T-cell (primary cell): Measurements from ENCODE around the gene RNASET2. TPM values are rescaled to one million over a fixed set of nuclear protein-coding genes. Genes with fewer than 3 reads are reported as not detected.

Source experiments
- ATAC-seq, 4 experiments: fragments of 200-7000 bp in 3 of 4; fragments of 150-1000 bp in 1 of 4; cut with Tn5 transposase; replicated peaks in 1 of 4; 1 replicate in 3 of 4; 2 replicates in 1 of 4; pipeline ENCODE4 v1.10.0; 2021; ENCODE audit warnings: moderate library complexity in 3 of 4, mild to moderate bottlenecking in 2 of 4, moderate number of reproducible peaks in 1 of 4
- CTCF ChIA-PET, 2 donors: fragments of 300-600 bp; sonication (Branson Sonifier 250); formaldehyde crosslinking; loops; one replicate each; lab custom pipeline; 2022; ENCODE audit warnings: antibody characterized with exemption in 2 of 2; lab: Charles Lee
- POLR2A ChIA-PET, 2 donors: fragments of 300-600 bp; sonication (Branson Sonifier 250); formaldehyde crosslinking; loops; one replicate each; lab custom pipeline; 2022; ENCODE audit warnings: antibody characterized with exemption in 2 of 2; lab: Charles Lee
- DNase-seq, 35 experiments: peaks; one replicate each; pipeline versions ENCODE4 v3.0.0 to v3.0.0-alpha.2; 2013 to 2023
- H3K27ac ChIP-seq: one replicate; pipeline ENCODE4 v1.5.1; 2013; ENCODE audit warnings: low read length
- H3K27me3 ChIP-seq, 2 experiments: replicated peaks in 1 of 2; 1 replicate in 1 of 2; 2 replicates in 1 of 2; pipeline versions ENCODE4 v1.6.1 to v1.7.0; 2013; ENCODE audit warnings: low read length in 1 of 2, mixed read lengths in 1 of 2; ENCODE audit not compliant: control insufficient read depth in 2 of 2, insufficient read depth in 2 of 2; ENCODE audit errors: extremely low read depth in 1 of 2
- H3K36me3 ChIP-seq, 2 donors: 1 replicate in 1 of 2; 2 replicates in 1 of 2; pipeline versions ENCODE4 v1.6.1 to v1.7.0; 2013; ENCODE audit warnings: low read length in 1 of 2; ENCODE audit not compliant: control insufficient read depth in 2 of 2, insufficient read depth in 1 of 2; ENCODE audit errors: extremely low read depth in 1 of 2
- H3K4me1 ChIP-seq, 2 experiments: 1 replicate in 1 of 2; 2 replicates in 1 of 2; pipeline versions ENCODE4 v1.6.1 to v1.7.0; 2013; ENCODE audit warnings: low read length in 2 of 2, mixed read lengths in 1 of 2; ENCODE audit not compliant: insufficient read depth in 2 of 2, control insufficient read depth in 1 of 2; ENCODE audit errors: extremely low read depth in 1 of 2
- H3K4me3 ChIP-seq, 2 donors: 1 replicate in 1 of 2; 2 replicates in 1 of 2; pipeline versions ENCODE4 v1.5.1 to v1.7.0; 2013; ENCODE audit warnings: mild to moderate bottlenecking in 2 of 2, low read length in 1 of 2, moderate library complexity in 1 of 2; ENCODE audit not compliant: control insufficient read depth in 1 of 2; ENCODE audit errors: extremely low read depth in 1 of 2
- H3K9me3 ChIP-seq: 2 replicates; pipeline ENCODE4 v1.7.0; 2013
- H3K27ac Mint-ChIP-seq, 2 donors: one replicate each; pipeline ENCODE4 v1.8.0; 2020 to 2021; ENCODE audit warnings: mild to moderate bottlenecking in 2 of 2, mixed read lengths in 2 of 2
- H3K27me3 Mint-ChIP-seq, 2 donors: one replicate each; pipeline ENCODE4 v1.8.0; 2021 to 2022; ENCODE audit warnings: mixed read lengths in 2 of 2
- H3K36me3 Mint-ChIP-seq: one replicate; pipeline ENCODE4 v1.8.0; 2021; ENCODE audit warnings: mixed read lengths
- H3K4me1 Mint-ChIP-seq, 3 donors: one replicate each; pipeline ENCODE4 v1.8.0; 2020 to 2022; ENCODE audit warnings: mixed read lengths in 3 of 3, mild to moderate bottlenecking in 1 of 3
- H3K4me3 Mint-ChIP-seq, 3 donors: one replicate each; pipeline ENCODE4 v1.8.0; 2020 to 2022; ENCODE audit warnings: mild to moderate bottlenecking in 3 of 3, mixed read lengths in 3 of 3, moderate library complexity in 3 of 3
- H3K9me3 Mint-ChIP-seq, 3 donors: one replicate each; pipeline ENCODE4 v1.8.0; 2020 to 2022; ENCODE audit warnings: mixed read lengths in 3 of 3
- WGBS: methylation state at CpG from one replicate; pipeline ENCODE4 v1.1.5; 2013; ENCODE audit warnings: missing lambda C conversion rate; ENCODE audit not compliant: insufficient coverage; 5-methylcytosine and 5-hydroxymethylcytosine counted together
- total RNA-seq, 35 experiments: library from RNA in 6 of 35; stranded (reverse) in 6 of 35; fragments of 120-200 nt in 1 of 35; gene quantifications; one replicate each; pipeline versions ENCODE4 v1.2.1 to v1.2.4 and lab custom pipeline; 2013 to 2026

Gene RNASET2
- total RNA-seq, 5 donors from 2014 or later (not counting 1 experiment from before 2014, with no cell fraction given) = 121 to 275 (median 252) TPM

DNA sequence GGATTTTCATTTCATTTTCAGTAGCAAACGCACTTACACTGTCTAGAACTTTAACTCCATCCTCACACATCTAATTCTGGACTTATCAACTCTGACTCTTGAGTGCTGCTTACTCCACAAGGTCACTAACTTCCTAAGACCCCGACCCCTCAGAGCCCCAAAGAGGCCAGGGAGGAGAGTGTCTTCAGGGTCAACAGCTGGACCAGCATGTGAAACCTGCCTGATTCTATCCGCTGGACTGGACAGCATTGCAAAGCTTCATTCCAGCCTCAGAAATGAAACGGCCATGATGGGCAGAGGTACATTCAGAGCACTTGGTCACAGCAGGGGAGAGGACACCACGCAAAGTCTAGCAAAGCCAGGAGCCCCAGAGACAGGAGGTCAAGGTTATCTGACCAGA lies 9.1 kb downstream of the RNASET2 start:
- Histone ChIP-seq H3K9me3 (no peaks in the 10 kb centered on the region), H3K36me3 (peaks cover 4 to 62% of the 10 kb centered on the region in 2 donors), H3K27ac (peak overlapping the region; percentile 12), H3K27me3 (no peaks in the 10 kb centered on the region), H3K4me3 (no peak overlapping the region), H3K4me1 (peaks cover 17 to 54% of the 10 kb centered on the region in 2 experiments)
- peak overlapping the region in 1 of 2 donors; percentile 59 for H3K27ac Mint-ChIP-seq
- ATAC-seq = no peak
- CTCF ChIA-PET = interaction anchor here in 1 of 2 donors (1.2 kb wide), 1 partner anchor 10 kb away, joined by 4 read pairs; no protein-coding TSS in a partner anchor
- DNase-seq = no peak
- H3K27me3 Mint-ChIP-seq = no peaks in the 10 kb centered on the region
- POLR2A ChIA-PET = interaction anchor here (0.6 kb wide), 3 partner anchors 12 to 186 kb away, joined by 3 to 4 read pairs (median 3); no protein-coding TSS in a partner anchor
- H3K4me3 Mint-ChIP-seq = no peak overlapping the region
- H3K36me3 Mint-ChIP-seq = peaks cover 56% of the 10 kb centered on the region
- peaks cover 45 to 64% (median 55%) of the 10 kb centered on the region in 3 donors for H3K4me1 Mint-ChIP-seq
- WGBS = 86% methylated on average over 4 of the region's 5 CpGs
- no peaks in the 10 kb centered on the region for H3K9me3 Mint-ChIP-seq

DNA sequence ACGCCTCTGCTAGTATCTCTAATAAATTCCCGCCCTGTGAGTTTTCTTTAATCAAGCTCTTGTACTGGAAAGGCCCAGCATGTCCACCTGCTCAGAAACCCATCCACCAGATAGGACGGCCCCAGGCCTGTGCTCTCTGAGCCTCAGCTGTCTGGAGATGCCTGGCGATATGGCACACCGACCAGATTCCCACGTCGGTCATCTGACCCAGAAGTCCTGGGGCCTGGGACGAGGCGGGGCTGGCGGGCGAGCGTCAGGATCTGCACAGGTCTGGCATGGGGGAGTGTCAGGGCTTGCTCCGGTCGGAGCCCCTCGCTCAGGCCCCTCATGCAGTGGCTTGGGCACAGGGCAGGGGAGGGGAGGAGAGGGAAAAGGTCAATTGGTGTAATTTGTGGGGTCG lies 10.2 kb downstream of the RNASET2 start:
- WGBS = 97% methylated on average over 11 of the region's 16 CpGs
- POLR2A ChIA-PET = no interaction called here
- H3K27me3 ChIP-seq = no peaks in the 10 kb centered on the region
- no peak overlapping the region for H3K4me3 ChIP-seq
- no peak for ATAC-seq
- Mint-ChIP-seq H3K36me3 (peaks cover 53% of the 10 kb centered on the region), H3K27me3 (no peaks in the 10 kb centered on the region), H3K9me3 (no peaks in the 10 kb centered on the region), H3K27ac (peak overlapping the region in 1 of 2 donors; percentile 39), H3K4me1 (peaks cover 37 to 63% (median 53%) of the 10 kb centered on the region in 3 donors), H3K4me3 (no peak overlapping the region)
- no peak for DNase-seq
- peaks cover 0 to 62% of the 10 kb centered on the region in 2 donors for H3K36me3 ChIP-seq
- H3K27ac ChIP-seq = no peak overlapping the region
- CTCF ChIA-PET = no interaction called here
- H3K4me1 ChIP-seq = peaks cover 11 to 47% of the 10 kb centered on the region in 2 experiments
- H3K9me3 ChIP-seq = no peaks in the 10 kb centered on the region

DNA sequence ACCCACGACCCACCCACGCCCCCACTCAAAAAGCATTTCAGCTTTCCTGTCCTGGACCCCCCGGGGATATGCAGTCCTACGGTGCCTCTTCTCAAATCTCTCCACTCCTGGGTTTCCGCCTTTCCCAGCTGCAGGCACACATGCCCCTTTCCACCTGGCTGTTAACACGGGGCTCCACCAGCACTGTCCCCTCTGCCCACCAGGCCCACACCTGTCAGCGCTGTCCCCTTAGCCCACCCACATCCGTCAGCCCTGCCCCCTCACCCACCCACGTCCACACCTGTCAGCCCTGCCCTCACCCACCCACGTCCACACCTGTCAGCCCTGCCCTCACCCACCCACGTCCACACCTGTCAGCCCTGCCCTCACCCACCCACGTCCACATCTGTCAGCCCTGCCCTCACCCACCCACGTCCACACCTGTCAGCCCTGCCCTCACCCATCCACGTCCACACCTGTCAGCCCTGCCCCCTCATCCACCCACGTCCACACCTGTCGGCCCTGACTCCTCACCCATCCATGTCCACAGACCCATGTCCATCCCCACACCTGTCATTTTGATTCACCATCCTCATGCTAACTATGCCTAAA lies 11.6 kb downstream of the RNASET2 start:
- Histone ChIP-seq H3K4me1 (peaks cover 1 to 37% of the 10 kb centered on the region in 2 experiments), H3K27ac (no peak overlapping the region), H3K27me3 (no peaks in the 10 kb centered on the region), H3K9me3 (no peaks in the 10 kb centered on the region), H3K36me3 (peaks cover 0 to 66% of the 10 kb centered on the region in 2 donors), H3K4me3 (no peak overlapping the region)
- Mint-ChIP-seq H3K27me3 (no peaks in the 10 kb centered on the region), H3K9me3 (no peaks in the 10 kb centered on the region), H3K4me3 (no peak overlapping the region), H3K27ac (peak overlapping the region; percentile 33 to 68), H3K36me3 (peaks cover 48% of the 10 kb centered on the region), H3K4me1 (peaks cover 23 to 57% (median 46%) of the 10 kb centered on the region in 3 donors)
- DNase-seq (no peak), ATAC-seq (no peak)
- CTCF ChIA-PET = interaction anchor here in 1 of 2 donors (3.6 kb wide), 1 partner anchor 45 kb away, joined by 17 read pairs; no protein-coding TSS in a partner anchor
- POLR2A ChIA-PET = interaction anchor here in 1 of 2 donors (0.7 kb wide), 1 partner anchor 32 kb away, joined by 3 read pairs; no protein-coding TSS in a partner anchor
- WGBS = 85% methylated on average over 15 of the region's 16 CpGs

DNA sequence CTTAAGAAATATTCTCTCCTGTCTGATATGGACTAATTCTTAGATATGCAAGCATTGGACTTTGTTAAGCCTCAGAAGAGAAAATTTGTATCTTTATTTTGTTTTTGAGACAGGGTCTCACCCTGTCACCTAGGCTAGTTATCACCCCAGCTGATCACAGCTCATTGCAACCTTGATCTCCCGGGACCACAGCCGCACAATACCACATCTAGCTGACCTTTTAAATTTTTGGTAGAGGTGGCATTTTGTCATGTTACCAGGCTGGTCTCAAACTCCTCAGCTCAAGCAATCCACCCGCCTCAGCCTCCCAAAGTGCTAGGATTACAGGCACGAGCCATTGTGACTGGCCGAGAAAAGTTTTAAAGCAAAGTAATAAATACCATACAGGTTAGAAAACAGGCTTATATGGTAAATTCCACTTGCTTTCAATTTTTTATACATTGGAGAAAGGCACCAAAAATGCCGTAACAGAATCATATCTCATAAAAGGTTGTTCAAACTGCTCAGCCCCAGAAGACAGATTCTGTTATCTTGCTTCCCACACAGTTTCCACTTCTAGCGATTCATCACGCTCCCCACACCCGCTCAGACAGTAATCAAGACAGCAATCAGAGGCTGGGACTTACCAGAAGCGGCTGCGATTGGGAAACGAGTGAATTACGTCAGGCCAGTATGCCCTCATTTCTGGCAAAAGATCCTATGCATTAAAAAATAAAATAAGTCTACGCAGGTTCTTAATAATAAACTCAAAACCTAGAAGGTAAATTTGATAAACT lies 13.8 kb downstream of the RNASET2 start:
- Mint-ChIP-seq H3K36me3 (peaks cover 58% of the 10 kb centered on the region), H3K9me3 (no peaks in the 10 kb centered on the region), H3K27ac (peak overlapping the region; percentile 82 to 92), H3K4me3 (peak overlapping the region; percentile 19 to 50 (median 43)), H3K4me1 (peaks cover 22 to 54% (median 45%) of the 10 kb centered on the region in 3 donors), H3K27me3 (no peaks in the 10 kb centered on the region)
- peak in 32 of 35 experiments; percentile 26 to 73 (median 50) for DNase-seq
- Histone ChIP-seq H3K9me3 (no peaks in the 10 kb centered on the region), H3K4me1 (peaks cover 0 to 26% of the 10 kb centered on the region in 2 experiments), H3K4me3 (no peak overlapping the region), H3K36me3 (peaks cover 2 to 74% of the 10 kb centered on the region in 2 donors), H3K27me3 (no peaks in the 10 kb centered on the region), H3K27ac (peak overlapping the region; percentile 44)
- CTCF ChIA-PET = interaction anchor here in 1 of 2 donors (1.1 to 3.6 kb wide), 2 partner anchors 14 to 47 kb away, joined by 3 to 17 read pairs; partner anchors contain the start of gene RNASET2
- 31% methylated on average over 8 of the region's 14 CpGs for WGBS
- POLR2A ChIA-PET = interaction anchor here in 1 of 2 donors (0.6 to 0.9 kb wide), 3 partner anchors 11 to 561 kb away, joined by 3 to 5 read pairs (median 4); partner anchors contain the start of gene RNASET2
- ATAC-seq = peak; percentile 54 to 97 (median 80)

DNA sequence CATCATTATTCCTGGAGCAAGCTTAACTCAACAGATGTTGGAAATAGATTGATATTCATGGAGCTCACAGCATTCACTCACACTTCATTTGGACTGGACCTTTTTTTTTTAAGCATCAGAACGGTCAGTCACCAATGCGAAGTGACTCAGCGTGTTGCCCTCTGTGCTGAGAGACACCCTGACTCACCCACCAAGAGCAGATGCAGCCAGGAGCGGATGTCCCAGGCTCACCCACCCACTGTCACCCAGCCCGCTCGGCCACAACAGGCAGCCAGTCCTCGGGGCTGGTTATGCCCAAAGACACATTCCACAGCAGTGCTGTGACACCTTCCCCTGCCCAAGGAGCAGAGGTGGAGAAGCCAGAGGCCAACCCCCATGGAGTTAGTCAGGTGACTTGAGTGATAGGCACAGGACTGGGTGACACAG lies 15.7 kb downstream of the RNASET2 start:
- Histone ChIP-seq H3K36me3 (peaks cover 7 to 73% of the 10 kb centered on the region in 2 donors), H3K27me3 (no peaks in the 10 kb centered on the region), H3K9me3 (no peaks in the 10 kb centered on the region), H3K27ac (no peak overlapping the region), H3K4me1 (peaks cover 2 to 32% of the 10 kb centered on the region in 2 experiments), H3K4me3 (no peak overlapping the region)
- peaks cover 27 to 61% (median 56%) of the 10 kb centered on the region in 3 donors for H3K4me1 Mint-ChIP-seq
- H3K4me3 Mint-ChIP-seq = no peak overlapping the region
- ATAC-seq (no peak), DNase-seq (no peak)
- WGBS = 92% methylated on average over 5 of the region's 7 CpGs
- H3K27me3 Mint-ChIP-seq = no peaks in the 10 kb centered on the region
- POLR2A ChIA-PET = interaction anchor here in 1 of 2 donors (0.5 kb wide), 1 partner anchor 8 kb away, joined by 4 read pairs; no protein-coding TSS in a partner anchor
- no peaks in the 10 kb centered on the region for H3K9me3 Mint-ChIP-seq
- H3K36me3 Mint-ChIP-seq = peaks cover 49% of the 10 kb centered on the region
- no peak overlapping the region for H3K27ac Mint-ChIP-seq
- CTCF ChIA-PET = interaction anchor here in 1 of 2 donors (1.1 to 1.3 kb wide), 3 partner anchors 11 to 56 kb away, joined by 3 to 8 read pairs (median 4); no protein-coding TSS in a partner anchor

DNA sequence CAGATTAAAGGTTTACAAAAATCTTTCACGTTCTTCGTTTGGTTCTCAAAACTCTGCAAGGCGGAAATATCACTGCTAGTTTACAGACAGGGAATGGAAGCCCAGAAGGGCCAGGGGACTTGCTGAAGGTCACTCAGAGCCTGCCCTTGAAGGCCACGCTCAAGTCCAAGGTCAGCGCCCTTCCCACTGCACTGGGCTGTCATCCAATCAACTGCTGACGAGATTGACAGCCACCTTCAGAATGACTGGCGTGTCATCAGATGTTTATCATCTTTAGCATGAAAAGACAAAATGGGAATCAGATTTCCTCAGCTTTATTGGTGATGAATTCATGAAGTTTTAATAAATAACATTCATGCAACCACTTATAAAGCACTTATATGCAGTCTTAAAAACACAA lies 16.5 kb downstream of the RNASET2 start:
- peaks cover 23 to 63% (median 56%) of the 10 kb centered on the region in 3 donors for H3K4me1 Mint-ChIP-seq
- DNase-seq = no peak
- H3K4me1 ChIP-seq = peaks cover 5 to 35% of the 10 kb centered on the region in 2 experiments
- WGBS = 94% methylated on average over 5 of the region's 7 CpGs
- H3K4me3 Mint-ChIP-seq = no peak overlapping the region
- peaks cover 7 to 75% of the 10 kb centered on the region in 2 donors for H3K36me3 ChIP-seq
- no peaks in the 10 kb centered on the region for H3K27me3 ChIP-seq
- H3K4me3 ChIP-seq = no peak overlapping the region
- ChIA-PET CTCF (no interaction called here), POLR2A (interaction anchor here (0.5 to 0.8 kb wide), 2 partner anchors 9 to 14 kb away, joined by 3 to 4 read pairs; no protein-coding TSS in a partner anchor)
- no peak overlapping the region for H3K27ac ChIP-seq
- no peaks in the 10 kb centered on the region for H3K9me3 Mint-ChIP-seq
- peaks cover 47% of the 10 kb centered on the region for H3K36me3 Mint-ChIP-seq
- no peak for ATAC-seq
- no peaks in the 10 kb centered on the region for H3K9me3 ChIP-seq
- peak overlapping the region; percentile 25 to 39 for H3K27ac Mint-ChIP-seq
- no peaks in the 10 kb centered on the region for H3K27me3 Mint-ChIP-seq
